Neutrophil (primary cell): ENCODE results near the gene SLC4A4.

ENCODE experiments used
- H3K27ac ChIP-seq: fragments of 200-600 bp; sonication (generic); 2 replicates; pipeline ENCODE4 v1.5.1; 2016; ENCODE audit warnings: mild to moderate bottlenecking, moderate library complexity
- H3K27me3 ChIP-seq: fragments of 200-600 bp; sonication (generic); 2 replicates; pipeline ENCODE4 v1.6.0; 2016; ENCODE audit warnings: mild to moderate bottlenecking
- H3K36me3 ChIP-seq: fragments of 200-600 bp; sonication (generic); 2 replicates; pipeline ENCODE4 v1.5.1; 2017
- H3K4me1 ChIP-seq, 2 experiments: fragments of 200-600 bp in 1 of 2; sonication (generic) in 1 of 2; 1 replicate in 1 of 2; 2 replicates in 1 of 2; pipeline versions ENCODE4 v1.5.1 to v1.6.1; 2013 to 2016; ENCODE audit warnings: low read depth in 1 of 2, low read length in 1 of 2, mild to moderate bottlenecking in 1 of 2, moderate library complexity in 1 of 2; ENCODE audit not compliant: control insufficient read depth in 1 of 2, insufficient read depth in 1 of 2
- H3K4me3 ChIP-seq, 2 experiments: fragments of 200-600 bp in 1 of 2; sonication (generic) in 1 of 2; 1 replicate in 1 of 2; 2 replicates in 1 of 2; pipeline ENCODE4 v1.5.1; 2013 to 2016; ENCODE audit warnings: low read depth in 1 of 2, low read length in 1 of 2, mild to moderate bottlenecking in 1 of 2, moderate library complexity in 1 of 2
- H3K9me3 ChIP-seq: fragments of 200-600 bp; sonication (generic); 2 replicates; pipeline ENCODE4 v1.5.1; 2016
- TF ChIP-seq, protein P1 (sequence below): fragments of 200-600 bp; sonication (generic); IDR thresholded peaks from 2 replicates; pipeline ENCODE4 v1.5.1; 2016; ENCODE audit warnings: antibody characterized with exemption

Gene SLC4A4

DNA sequence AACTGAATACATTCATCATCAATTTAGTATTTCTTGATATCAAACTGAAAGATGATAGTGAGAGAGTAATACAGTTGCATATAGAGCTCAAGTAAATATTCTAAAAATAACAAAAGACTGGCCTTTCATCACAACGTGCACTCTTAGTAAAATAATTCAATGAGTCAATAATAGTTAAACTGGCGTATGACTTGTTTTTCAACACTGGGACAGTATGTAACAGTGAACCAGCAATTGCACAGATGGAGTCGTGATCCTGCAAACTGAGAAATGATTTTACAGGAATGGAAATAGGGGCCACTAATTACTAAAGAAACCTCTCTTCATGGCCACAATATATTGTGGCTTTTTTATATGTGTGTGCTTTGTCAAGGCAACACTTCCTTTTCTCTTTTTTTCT, 137.4 kb downstream of the SLC4A4 start:
- TF ChIP-seq, protein P1, sequence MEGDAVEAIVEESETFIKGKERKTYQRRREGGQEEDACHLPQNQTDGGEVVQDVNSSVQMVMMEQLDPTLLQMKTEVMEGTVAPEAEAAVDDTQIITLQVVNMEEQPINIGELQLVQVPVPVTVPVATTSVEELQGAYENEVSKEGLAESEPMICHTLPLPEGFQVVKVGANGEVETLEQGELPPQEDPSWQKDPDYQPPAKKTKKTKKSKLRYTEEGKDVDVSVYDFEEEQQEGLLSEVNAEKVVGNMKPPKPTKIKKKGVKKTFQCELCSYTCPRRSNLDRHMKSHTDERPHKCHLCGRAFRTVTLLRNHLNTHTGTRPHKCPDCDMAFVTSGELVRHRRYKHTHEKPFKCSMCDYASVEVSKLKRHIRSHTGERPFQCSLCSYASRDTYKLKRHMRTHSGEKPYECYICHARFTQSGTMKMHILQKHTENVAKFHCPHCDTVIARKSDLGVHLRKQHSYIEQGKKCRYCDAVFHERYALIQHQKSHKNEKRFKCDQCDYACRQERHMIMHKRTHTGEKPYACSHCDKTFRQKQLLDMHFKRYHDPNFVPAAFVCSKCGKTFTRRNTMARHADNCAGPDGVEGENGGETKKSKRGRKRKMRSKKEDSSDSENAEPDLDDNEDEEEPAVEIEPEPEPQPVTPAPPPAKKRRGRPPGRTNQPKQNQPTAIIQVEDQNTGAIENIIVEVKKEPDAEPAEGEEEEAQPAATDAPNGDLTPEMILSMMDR: no peak
- H3K27me3 ChIP-seq: no peaks in the 10 kb centered on the region
- H3K27ac ChIP-seq: no peak overlapping the region
- no peaks in the 10 kb centered on the region for H3K36me3 ChIP-seq
- H3K4me1 ChIP-seq: no peaks in the 10 kb centered on the region
- H3K4me3 ChIP-seq: no peak overlapping the region
- H3K9me3 ChIP-seq: no peaks in the 10 kb centered on the region

DNA sequence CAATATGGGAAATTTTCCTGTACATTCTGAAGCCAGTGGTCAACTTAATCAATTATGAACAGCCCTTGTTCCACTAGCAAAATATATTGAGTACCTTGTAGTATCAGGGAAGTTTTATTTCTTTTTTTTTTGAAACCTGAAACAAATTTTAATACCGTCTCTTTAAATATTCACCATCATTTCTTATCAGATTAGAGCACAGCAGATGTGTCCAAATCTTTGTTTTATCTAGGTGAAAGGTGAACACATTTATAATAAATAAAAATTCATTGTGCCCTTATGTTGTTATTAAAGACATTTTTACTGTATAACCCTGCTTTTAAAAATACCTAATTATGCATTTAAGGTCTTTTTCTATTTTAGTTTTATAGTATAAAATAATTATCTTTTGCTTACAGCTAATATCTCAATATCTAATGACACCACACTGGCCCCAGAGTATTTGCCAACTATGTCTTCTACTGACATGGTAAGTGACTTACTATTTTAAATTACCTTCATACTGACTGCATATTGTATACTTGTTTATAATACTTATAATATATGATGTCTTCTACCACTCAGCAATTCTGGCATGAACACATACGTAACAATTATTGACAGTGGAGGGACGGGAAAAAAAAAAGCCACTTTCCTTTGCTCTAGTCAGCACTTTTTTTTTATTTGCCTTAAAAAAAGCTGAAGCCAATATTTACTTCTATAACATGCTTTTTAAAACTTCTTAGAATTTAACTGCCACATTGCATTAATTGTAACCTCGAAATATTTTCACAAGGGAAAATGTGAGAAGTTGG, 147.9 kb downstream of the SLC4A4 start:
- H3K9me3 ChIP-seq: no peaks in the 10 kb centered on the region
- no peaks in the 10 kb centered on the region for H3K4me1 ChIP-seq
- TF ChIP-seq, protein P1: no peak
- H3K36me3 ChIP-seq: no peaks in the 10 kb centered on the region
- no peak overlapping the region for H3K4me3 ChIP-seq
- no peaks in the 10 kb centered on the region for H3K27me3 ChIP-seq
- H3K27ac ChIP-seq: no peak overlapping the region

DNA sequence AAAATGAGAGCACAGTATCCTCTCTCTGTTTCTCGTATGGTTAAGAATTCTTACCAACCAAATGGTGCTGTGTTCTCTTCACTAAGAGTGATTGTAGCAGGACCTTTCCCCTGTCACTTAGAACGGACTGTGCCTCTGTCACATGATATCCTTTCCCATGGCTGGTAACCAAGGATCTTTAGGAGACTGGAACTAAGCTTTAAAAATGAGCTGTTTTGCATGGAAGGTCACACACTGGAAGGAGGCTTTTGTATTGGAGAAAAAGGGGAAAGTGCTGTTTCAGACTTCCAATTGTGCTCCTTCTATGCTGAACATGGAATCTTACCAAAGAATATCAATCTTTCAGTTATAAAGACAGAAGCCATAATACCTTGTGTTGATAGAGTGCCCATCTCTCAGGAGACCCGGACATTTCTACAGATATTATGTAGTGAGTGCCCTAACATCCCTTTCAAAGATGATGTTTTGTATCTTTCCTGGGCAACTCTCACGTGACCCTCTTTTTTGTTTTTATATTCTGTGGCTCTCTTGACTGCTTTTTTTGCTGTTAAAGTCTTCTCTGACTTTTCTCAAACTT, 148.6 kb downstream of the SLC4A4 start:
- H3K4me1 ChIP-seq: no peaks in the 10 kb centered on the region
- no peaks in the 10 kb centered on the region for H3K36me3 ChIP-seq
- no peaks in the 10 kb centered on the region for H3K9me3 ChIP-seq
- H3K4me3 ChIP-seq: no peak overlapping the region
- no peaks in the 10 kb centered on the region for H3K27me3 ChIP-seq
- H3K27ac ChIP-seq: no peak overlapping the region
- TF ChIP-seq, protein P1: no peak

- no peaks in the 10 kb centered on the region for H3K4me1 ChIP-seq
- TF ChIP-seq, protein P1: no peak
- H3K27ac ChIP-seq: no peak overlapping the region
- H3K27me3 ChIP-seq: no peaks in the 10 kb centered on the region
- H3K4me3 ChIP-seq: no peak overlapping the region
- no peaks in the 10 kb centered on the region for H3K9me3 ChIP-seq
- H3K36me3 ChIP-seq: no peaks in the 10 kb centered on the region
Observed at GRCh38 chr4:71494539-71494938, 155.7 kb downstream of the SLC4A4 start.

DNA sequence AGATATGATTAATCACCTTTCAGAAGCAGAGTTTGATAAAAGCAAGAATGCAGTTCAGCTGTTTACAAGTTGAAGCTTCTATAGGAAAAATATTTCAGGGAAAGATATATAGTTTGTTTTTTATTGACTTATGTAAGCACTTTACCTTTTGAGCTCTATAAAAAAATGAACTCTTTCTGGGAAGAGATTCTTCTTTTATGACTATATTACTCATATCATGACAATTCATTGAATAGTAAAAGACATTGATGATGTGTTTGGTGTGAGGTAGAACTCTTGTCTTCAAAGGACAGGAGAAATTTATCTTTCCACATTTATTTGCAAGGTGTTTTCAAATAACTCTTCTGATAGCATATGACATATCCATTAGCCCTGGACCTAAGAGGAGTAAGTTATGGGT, 156.6 kb downstream of the SLC4A4 start:
- H3K36me3 ChIP-seq: no peaks in the 10 kb centered on the region
- no peak overlapping the region for H3K27ac ChIP-seq
- no peak overlapping the region for H3K4me3 ChIP-seq
- TF ChIP-seq, protein P1: no peak
- no peaks in the 10 kb centered on the region for H3K27me3 ChIP-seq
- no peaks in the 10 kb centered on the region for H3K4me1 ChIP-seq
- no peaks in the 10 kb centered on the region for H3K9me3 ChIP-seq
